ENCODE data around the gene ARL14EP. TPM values are rescaled to one million over a fixed set of nuclear protein-coding genes. Genes with fewer than 3 reads are reported as not detected.

Gene ARL14EP
- total RNA-seq, 2 donors from 2014 or later, result 22.2 to 25.3 TPM

- peaks cover 3% of the 10 kb centered on the region for H3K4me1 Mint-ChIP-seq
- no peak overlapping the region for H3K4me3 Mint-ChIP-seq
- WGBS, 2 experiments (ENCODE audit: insufficient coverage in 1 of 2, insufficient read length in 1 of 2), result 46 to 100% methylated on average over 1 to 2 of the region's 2 CpGs
- Histone ChIP-seq H3K36me3 (ENCODE audit: control insufficient read depth, insufficient read depth, low read length) (no peaks in the 10 kb centered on the region), H3K4me3 (ENCODE audit: low read length) (no peak overlapping the region), H3K27me3 (ENCODE audit: control insufficient read depth, insufficient read depth, low read length, poor library complexity, severe bottlenecking) (peaks cover 22% of the 10 kb centered on the region), H3K9me3 (ENCODE audit: control insufficient read depth, low read length) (peaks cover 11% of the 10 kb centered on the region), H3K9ac (ENCODE audit: extremely low read depth, low read length, poor library complexity, severe bottlenecking) (no peak overlapping the region), H3K27ac (ENCODE audit: low read depth, low read length) (no peak overlapping the region), H3K4me1 (ENCODE audit: control insufficient read depth, insufficient read depth, low read length) (peaks cover 4% of the 10 kb centered on the region)
- peaks cover 19% of the 10 kb centered on the region for H3K27me3 Mint-ChIP-seq (ENCODE audit: insufficient read depth)
- no peak for DNase-seq
- TF ChIP-seq CTCF (conservative IDR thresholded peaks at IDR 0.05), result no peak
- H3K9me3 Mint-ChIP-seq, result peaks cover 10% of the 10 kb centered on the region
- no peak overlapping the region for H3K27ac Mint-ChIP-seq
- H3K36me3 Mint-ChIP-seq (ENCODE audit: low read depth), result no peaks in the 10 kb centered on the region
Observed at GRCh38 chr11:30311189-30311588, 11.7 kb upstream of the ARL14EP start.

- no peak overlapping the region for H3K9ac ChIP-seq (ENCODE audit: extremely low read depth, low read length, poor library complexity, severe bottlenecking)
- no peak overlapping the region for H3K27ac Mint-ChIP-seq
- H3K4me1 ChIP-seq (ENCODE audit: control insufficient read depth, insufficient read depth, low read length), result peaks cover 4% of the 10 kb centered on the region
- H3K9me3 ChIP-seq (ENCODE audit: control insufficient read depth, low read length), result peaks cover 11% of the 10 kb centered on the region
- WGBS, 2 experiments (ENCODE audit: insufficient coverage in 1 of 2, insufficient read length in 1 of 2), result 63% methylated on average over 1 of the region's 1 CpG; no CpG with 5 or more reads in 1 of the 2 experiments
- no peak overlapping the region for H3K4me3 Mint-ChIP-seq
- DNase-seq, result no peak
- H3K36me3 Mint-ChIP-seq (ENCODE audit: low read depth), result no peaks in the 10 kb centered on the region
- peaks cover 28% of the 10 kb centered on the region for H3K27me3 ChIP-seq (ENCODE audit: control insufficient read depth, insufficient read depth, low read length, poor library complexity, severe bottlenecking)
- peaks cover 22% of the 10 kb centered on the region for H3K27me3 Mint-ChIP-seq (ENCODE audit: insufficient read depth)
- no peak overlapping the region for H3K4me3 ChIP-seq (ENCODE audit: low read length)
- peaks cover 3% of the 10 kb centered on the region for H3K4me1 Mint-ChIP-seq
- no peak overlapping the region for H3K27ac ChIP-seq (ENCODE audit: low read depth, low read length)
- H3K9me3 Mint-ChIP-seq, result peaks cover 10% of the 10 kb centered on the region
- H3K36me3 ChIP-seq (ENCODE audit: control insufficient read depth, insufficient read depth, low read length), result no peaks in the 10 kb centered on the region
- TF ChIP-seq CTCF (conservative IDR thresholded peaks at IDR 0.05), result no peak
Observed at GRCh38 chr11:30312243-30312642, 10.7 kb upstream of the ARL14EP start.

GRCh38 chr11:30313580-30313979 is 9.3 kb upstream of the ARL14EP start:
- Histone ChIP-seq H3K27me3 (ENCODE audit: control insufficient read depth, insufficient read depth, low read length, poor library complexity, severe bottlenecking) (peaks cover 27% of the 10 kb centered on the region), H3K4me3 (ENCODE audit: low read length) (no peak overlapping the region), H3K36me3 (ENCODE audit: control insufficient read depth, insufficient read depth, low read length) (no peaks in the 10 kb centered on the region), H3K4me1 (ENCODE audit: control insufficient read depth, insufficient read depth, low read length) (peaks cover 4% of the 10 kb centered on the region), H3K27ac (ENCODE audit: low read depth, low read length) (no peak overlapping the region), H3K9ac (ENCODE audit: extremely low read depth, low read length, poor library complexity, severe bottlenecking) (no peak overlapping the region), H3K9me3 (ENCODE audit: control insufficient read depth, low read length) (peaks cover 11% of the 10 kb centered on the region)
- no peak for DNase-seq
- H3K4me3 Mint-ChIP-seq, result no peak overlapping the region
- H3K27ac Mint-ChIP-seq, result no peak overlapping the region
- H3K27me3 Mint-ChIP-seq (ENCODE audit: insufficient read depth), result peaks cover 24% of the 10 kb centered on the region
- H3K4me1 Mint-ChIP-seq, result peaks cover 3% of the 10 kb centered on the region
- no peaks in the 10 kb centered on the region for H3K36me3 Mint-ChIP-seq (ENCODE audit: low read depth)
- 91 to 92% methylated on average over 2 of the region's 2 CpGs for WGBS, 2 experiments (ENCODE audit: insufficient coverage in 1 of 2, insufficient read length in 1 of 2)
- H3K9me3 Mint-ChIP-seq, result peaks cover 10% of the 10 kb centered on the region
- no peak for TF ChIP-seq CTCF (conservative IDR thresholded peaks at IDR 0.05)
